WTC11 (cell line): ENCODE results near the gene SGMS1. TPM values are rescaled to one million over a fixed set of nuclear protein-coding genes. Genes with fewer than 3 reads are reported as not detected.

Experiments used
- ATAC-seq: fragments of 200-7000 bp; cut with Tn5 transposase; 2 replicates; pipeline ENCODE4 v1.10.0; 2021; ENCODE audit warnings: mild to moderate bottlenecking, moderate library complexity
- CTCF ChIA-PET: fragments of 300-600 bp; sonication (Branson Sonifier 250); formaldehyde crosslinking; loops from one replicate; lab custom pipeline; 2021; ENCODE audit warnings: antibody characterized with exemption; lab: Charles Lee
- POLR2A ChIA-PET: fragments of 350-600 bp; sonication (Branson Sonifier 250); formaldehyde crosslinking; loops from one replicate; lab custom pipeline; 2021; ENCODE audit warnings: antibody characterized with exemption; lab: Charles Lee
- DNase-seq: peaks from one replicate; pipeline ENCODE4 v3.0.0; 2021; ENCODE audit warnings: low spot score
- H3K27ac Mint-ChIP-seq: 2 replicates; pipeline ENCODE4 v1.8.0; 2021; ENCODE audit warnings: mixed read lengths
- H3K27me3 Mint-ChIP-seq: 2 replicates; pipeline ENCODE4 v1.8.0; 2021; ENCODE audit warnings: low read depth, mild to moderate bottlenecking, moderate library complexity, mixed read lengths
- H3K36me3 Mint-ChIP-seq: 2 replicates; pipeline ENCODE4 v1.8.0; 2021; ENCODE audit warnings: mixed read lengths
- H3K4me1 Mint-ChIP-seq: 2 replicates; pipeline ENCODE4 v1.8.0; 2022; ENCODE audit warnings: mixed read lengths
- H3K4me3 Mint-ChIP-seq: 2 replicates; pipeline ENCODE4 v1.8.0; 2021; ENCODE audit warnings: mild to moderate bottlenecking, moderate library complexity, mixed read lengths
- H3K9me3 Mint-ChIP-seq: 2 replicates; pipeline ENCODE4 v1.8.0; 2021; ENCODE audit warnings: mixed read lengths
- ATF3 ChIP-seq: sonication (generic); formaldehyde crosslinking; conservative IDR thresholded peaks from 2 replicates; pipeline ENCODE4 v1.8.1; 2022; ENCODE audit warnings: mild to moderate bottlenecking, missing genetic modification reagents
- CBFB ChIP-seq: sonication (generic); formaldehyde crosslinking; IDR thresholded peaks from 2 replicates; pipeline ENCODE4 v1.8.1; 2022; ENCODE audit warnings: mild to moderate bottlenecking, low read depth, missing genetic modification reagents
- CTCF ChIP-seq: fragments of 200-600 bp; IDR thresholded peaks from 2 replicates; pipeline ENCODE4 v1.8.0; 2022; ENCODE audit warnings: antibody characterized with exemption
- E2F1 ChIP-seq: sonication (generic); formaldehyde crosslinking; IDR thresholded peaks from 2 replicates; pipeline ENCODE4 v1.8.0; 2022; ENCODE audit warnings: mild to moderate bottlenecking, missing genetic modification reagents
- E2F4 ChIP-seq: sonication (generic); formaldehyde crosslinking; IDR thresholded peaks from 2 replicates; pipeline ENCODE4 v1.8.1; 2022; ENCODE audit warnings: low read depth, mild to moderate bottlenecking, moderate library complexity, missing genetic modification reagents, borderline replicate concordance
- ERG ChIP-seq: fragments of 250-450 bp; sonication (Bioruptor Pico); IDR thresholded peaks from 2 replicates; pipeline ENCODE4 v1.8.0; 2021; ENCODE audit warnings: mild to moderate bottlenecking
- ETV6 ChIP-seq: sonication (generic); formaldehyde crosslinking; IDR thresholded peaks from 2 replicates; pipeline ENCODE4 v1.8.1; 2022; ENCODE audit warnings: mild to moderate bottlenecking, missing genetic modification reagents
- FOXK1 ChIP-seq: sonication (generic); formaldehyde crosslinking; IDR thresholded peaks from 2 replicates; pipeline ENCODE4 v1.8.0; 2022; ENCODE audit warnings: mild to moderate bottlenecking, moderate library complexity, missing genetic modification reagents
- FOXP1 ChIP-seq: sonication (generic); formaldehyde crosslinking; IDR thresholded peaks from 2 replicates; pipeline ENCODE4 v1.8.0; 2022; ENCODE audit warnings: missing genetic modification reagents, mild to moderate bottlenecking, moderate library complexity, borderline replicate concordance
- JAZF1 ChIP-seq: fragments of 250-450 bp; sonication (Bioruptor Pico); IDR thresholded peaks from 2 replicates; pipeline ENCODE4 v1.9.0; 2021; ENCODE audit warnings: moderate library complexity, mild to moderate bottlenecking, inconsistent platforms
- JUN ChIP-seq: sonication (generic); formaldehyde crosslinking; IDR thresholded peaks from 2 replicates; pipeline ENCODE4 v1.8.0; 2023; ENCODE audit warnings: mild to moderate bottlenecking, missing genetic modification reagents
- PREB ChIP-seq: sonication (generic); formaldehyde crosslinking; IDR thresholded peaks from 2 replicates; pipeline ENCODE4 v1.8.1; 2022; ENCODE audit warnings: mild to moderate bottlenecking, missing genetic modification reagents, moderate library complexity, borderline replicate concordance
- RELA ChIP-seq: sonication (generic); formaldehyde crosslinking; IDR thresholded peaks from 2 replicates; pipeline ENCODE4 v1.8.1; 2022; ENCODE audit warnings: missing genetic modification reagents, mild to moderate bottlenecking, borderline replicate concordance
- SMAD3 ChIP-seq: sonication (generic); formaldehyde crosslinking; IDR thresholded peaks from 2 replicates; pipeline ENCODE4 v1.8.0; 2022; ENCODE audit warnings: missing genetic modification reagents, mild to moderate bottlenecking, borderline replicate concordance
- SMAD4 ChIP-seq: sonication (generic); formaldehyde crosslinking; IDR thresholded peaks from 2 replicates; pipeline ENCODE4 v1.8.0; 2022; ENCODE audit warnings: mild to moderate bottlenecking, missing genetic modification reagents
- ZBTB21 ChIP-seq: sonication (generic); formaldehyde crosslinking; IDR thresholded peaks from 2 replicates; pipeline ENCODE4 v1.8.1; 2023; ENCODE audit warnings: mild to moderate bottlenecking, missing genetic modification reagents, borderline replicate concordance
- ZMAT4 ChIP-seq: fragments of 250-450 bp; sonication (Bioruptor Pico); IDR thresholded peaks from 2 replicates; pipeline ENCODE4 v1.9.0; 2021; ENCODE audit warnings: mild to moderate bottlenecking
- ZSCAN18 ChIP-seq: fragments of 250-450 bp; sonication (Bioruptor Pico); IDR thresholded peaks from 2 replicates; pipeline ENCODE4 v2.1.2; 2022; ENCODE audit warnings: mild to moderate bottlenecking, moderate library complexity
- total RNA-seq: library from RNA; stranded (reverse); gene quantifications from 3 replicates; pipeline ENCODE4 v1.2.3, GENCODE V29; 2021

The SGMS1 gene
- total RNA-seq, 1 experiment from 2014 or later = 13.2 TPM

GRCh38 chr10:50563906-50564305 is 59.9 kb downstream of the SGMS1 start (continued):
- no peak for TF ChIP-seq ATF3 (CRISPR knock-in tag)

GRCh38 chr10:50561816-50562215 is 61.9 kb downstream of the SGMS1 start:
- CTCF ChIA-PET = interaction anchor here (0.9 to 1.1 kb wide), 3 partner anchors 35 to 107 kb away, joined by 3 to 8 read pairs (median 5); no protein-coding TSS in a partner anchor
- peak; percentile 55 for ATAC-seq
- no peak for DNase-seq
- H3K4me3 Mint-ChIP-seq = no peak overlapping the region
- H3K9me3 Mint-ChIP-seq = no peaks in the 10 kb centered on the region
- TF ChIP-seq CTCF (peak; percentile 39; the same call in 1 of the 2 replicates), SMAD3 (CRISPR knock-in tag) (no peak)
- H3K4me1 Mint-ChIP-seq = peaks cover 68% of the 10 kb centered on the region
- peak overlapping the region; percentile 22; the same call in 1 of the 2 replicates for H3K27ac Mint-ChIP-seq
- H3K36me3 Mint-ChIP-seq = no peaks in the 10 kb centered on the region
- POLR2A ChIA-PET = no interaction called here
- H3K27me3 Mint-ChIP-seq = no peaks in the 10 kb centered on the region

- ATAC-seq = no peak
- no peaks in the 10 kb centered on the region for H3K27me3 Mint-ChIP-seq
- peaks cover 68% of the 10 kb centered on the region for H3K4me1 Mint-ChIP-seq
- ChIA-PET POLR2A (no interaction called here), CTCF (interaction anchor here (0.7 to 1.1 kb wide), 4 partner anchors 35 to 108 kb away, joined by 3 to 8 read pairs (median 4); no protein-coding TSS in a partner anchor)
- TF ChIP-seq JUN (CRISPR knock-in tag) (no peak), E2F1 (CRISPR knock-in tag) (no peak), E2F4 (no peak), FOXK1 (CRISPR knock-in tag) (no peak), ZSCAN18 (CRISPR knock-in tag) (no peak), CBFB (CRISPR knock-in tag) (no peak), SMAD4 (no peak), ERG (CRISPR knock-in tag) (no peak), ZBTB21 (CRISPR knock-in tag) (no peak), ETV6 (CRISPR knock-in tag) (no peak), FOXP1 (CRISPR knock-in tag) (no peak), ZMAT4 (no peak), PREB (CRISPR knock-in tag) (no peak), RELA (CRISPR knock-in tag) (no peak), JAZF1 (no peak)
- DNase-seq = no peak
- no peaks in the 10 kb centered on the region for H3K9me3 Mint-ChIP-seq
- H3K36me3 Mint-ChIP-seq = no peaks in the 10 kb centered on the region
- no peak overlapping the region for H3K4me3 Mint-ChIP-seq
- no peak overlapping the region; the same call in 1 of the 2 replicates for H3K27ac Mint-ChIP-seq
These were observed 62.5 kb downstream of the SGMS1 start for GRCh38 chr10:50561266-50561665.
